GM12872 (cell line): ENCODE data around the gene PCBD1.

Experiments used
- TF ChIP-seq, protein P1 (sequence below): IDR thresholded peaks from 3 replicates; pipeline ENCODE4 v1.5.1; 2011; ENCODE audit warnings: low read depth, mild to moderate bottlenecking, low read length, moderate library complexity; ENCODE audit not compliant: insufficient read depth

The PCBD1 gene

DNA sequence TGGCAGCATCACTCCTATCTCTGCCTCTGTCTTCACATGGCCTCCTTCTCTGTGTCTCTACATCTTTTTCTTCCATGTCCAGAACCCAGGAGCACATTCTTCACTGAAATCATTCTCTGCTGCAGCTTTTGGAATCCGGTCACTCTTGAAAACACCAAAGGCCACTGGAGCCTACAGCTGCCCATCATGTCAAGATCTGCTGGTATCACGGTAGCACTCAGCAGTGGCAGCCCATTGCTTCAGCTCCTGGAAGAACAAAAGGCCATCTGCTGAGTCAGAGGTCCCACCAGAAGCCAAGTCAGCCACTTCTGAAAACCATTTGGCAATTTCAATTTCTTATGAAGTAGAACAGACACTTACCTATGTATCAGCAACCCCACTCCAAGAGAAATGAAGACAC is 6.1 kb upstream of the PCBD1 start:
- TF ChIP-seq, protein P1, sequence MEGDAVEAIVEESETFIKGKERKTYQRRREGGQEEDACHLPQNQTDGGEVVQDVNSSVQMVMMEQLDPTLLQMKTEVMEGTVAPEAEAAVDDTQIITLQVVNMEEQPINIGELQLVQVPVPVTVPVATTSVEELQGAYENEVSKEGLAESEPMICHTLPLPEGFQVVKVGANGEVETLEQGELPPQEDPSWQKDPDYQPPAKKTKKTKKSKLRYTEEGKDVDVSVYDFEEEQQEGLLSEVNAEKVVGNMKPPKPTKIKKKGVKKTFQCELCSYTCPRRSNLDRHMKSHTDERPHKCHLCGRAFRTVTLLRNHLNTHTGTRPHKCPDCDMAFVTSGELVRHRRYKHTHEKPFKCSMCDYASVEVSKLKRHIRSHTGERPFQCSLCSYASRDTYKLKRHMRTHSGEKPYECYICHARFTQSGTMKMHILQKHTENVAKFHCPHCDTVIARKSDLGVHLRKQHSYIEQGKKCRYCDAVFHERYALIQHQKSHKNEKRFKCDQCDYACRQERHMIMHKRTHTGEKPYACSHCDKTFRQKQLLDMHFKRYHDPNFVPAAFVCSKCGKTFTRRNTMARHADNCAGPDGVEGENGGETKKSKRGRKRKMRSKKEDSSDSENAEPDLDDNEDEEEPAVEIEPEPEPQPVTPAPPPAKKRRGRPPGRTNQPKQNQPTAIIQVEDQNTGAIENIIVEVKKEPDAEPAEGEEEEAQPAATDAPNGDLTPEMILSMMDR = no peak

DNA sequence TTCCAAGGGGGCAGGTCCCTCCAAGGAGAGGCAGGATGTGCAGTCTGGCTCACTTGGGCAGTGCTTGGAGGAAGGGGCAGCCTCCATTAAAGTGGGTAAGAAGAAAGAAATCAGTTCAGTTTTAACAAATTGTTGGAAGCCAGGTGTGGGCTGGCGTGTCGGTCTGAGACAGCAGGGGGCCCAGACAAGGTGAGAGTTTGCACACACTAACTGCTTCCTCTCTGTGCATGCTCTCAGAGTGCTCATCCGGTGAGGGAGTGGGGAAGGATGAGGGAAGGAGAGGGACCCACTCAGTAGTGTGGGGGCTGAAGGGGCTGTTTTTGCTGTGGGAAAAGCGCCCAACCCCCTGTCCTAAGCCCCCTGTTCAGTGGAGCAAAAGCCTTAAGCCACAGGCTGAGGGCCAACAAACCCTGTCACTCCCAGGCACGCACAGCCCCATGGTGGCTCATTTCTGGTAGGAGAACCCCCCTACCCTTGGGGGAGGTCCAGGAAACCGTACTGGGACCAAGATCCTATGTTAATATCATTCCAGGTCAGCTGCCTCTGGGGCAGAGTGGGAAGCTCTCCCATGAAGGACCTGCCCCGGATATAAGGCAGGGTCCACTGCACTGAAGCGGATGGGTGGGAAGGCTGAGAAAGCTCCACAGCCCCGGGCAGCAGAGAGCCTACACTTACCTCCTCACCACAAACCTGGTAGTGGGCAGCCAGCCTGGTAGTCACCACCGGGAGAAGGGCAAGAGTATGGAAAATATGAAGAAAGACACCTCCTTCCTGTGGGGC is 5.1 kb upstream of the PCBD1 start:
- TF ChIP-seq, protein P1 = 0 out of 3 replicates have a peak, but pooled peaks have one; percentile 15

DNA sequence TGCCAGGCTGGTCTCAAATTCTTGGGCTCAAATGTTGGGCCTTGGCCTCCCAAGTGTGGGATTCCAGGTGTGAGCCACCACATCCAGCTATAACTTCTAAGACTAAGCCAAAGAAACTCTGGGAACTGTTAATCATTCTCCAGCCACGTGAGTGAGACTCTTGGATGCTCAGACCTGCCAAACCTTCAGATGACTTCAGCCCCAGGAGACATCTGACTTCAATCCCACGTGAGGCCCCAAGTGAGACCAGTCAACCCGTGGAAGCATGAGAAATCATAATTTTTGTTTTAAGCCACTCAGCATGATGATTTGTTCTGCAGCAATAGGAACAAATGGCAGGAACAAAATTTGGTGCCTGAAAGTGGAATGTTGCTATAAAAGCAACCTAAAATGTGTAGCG is 4.3 kb upstream of the PCBD1 start:
- TF ChIP-seq, protein P1 = no peak

DNA sequence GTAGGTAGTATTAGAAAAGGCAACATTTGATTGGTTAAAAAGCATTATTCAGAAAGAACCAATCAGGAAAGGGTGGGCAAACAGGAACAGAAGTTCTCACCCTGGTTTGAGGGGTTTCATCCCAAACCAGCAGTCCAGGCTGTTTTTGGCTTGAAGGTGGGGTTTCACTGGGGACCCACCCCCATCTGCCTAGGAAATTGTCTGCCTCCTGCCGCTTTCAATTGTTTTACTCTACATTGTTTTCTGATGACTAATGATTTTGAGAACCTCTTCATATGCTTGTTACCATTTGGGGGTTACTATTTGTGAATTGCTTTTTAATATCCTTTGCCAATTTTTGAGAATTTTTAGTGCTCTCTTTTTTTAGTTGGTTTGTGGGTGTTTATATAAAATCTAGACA is 3.3 kb upstream of the PCBD1 start:
- TF ChIP-seq, protein P1 = no peak

DNA sequence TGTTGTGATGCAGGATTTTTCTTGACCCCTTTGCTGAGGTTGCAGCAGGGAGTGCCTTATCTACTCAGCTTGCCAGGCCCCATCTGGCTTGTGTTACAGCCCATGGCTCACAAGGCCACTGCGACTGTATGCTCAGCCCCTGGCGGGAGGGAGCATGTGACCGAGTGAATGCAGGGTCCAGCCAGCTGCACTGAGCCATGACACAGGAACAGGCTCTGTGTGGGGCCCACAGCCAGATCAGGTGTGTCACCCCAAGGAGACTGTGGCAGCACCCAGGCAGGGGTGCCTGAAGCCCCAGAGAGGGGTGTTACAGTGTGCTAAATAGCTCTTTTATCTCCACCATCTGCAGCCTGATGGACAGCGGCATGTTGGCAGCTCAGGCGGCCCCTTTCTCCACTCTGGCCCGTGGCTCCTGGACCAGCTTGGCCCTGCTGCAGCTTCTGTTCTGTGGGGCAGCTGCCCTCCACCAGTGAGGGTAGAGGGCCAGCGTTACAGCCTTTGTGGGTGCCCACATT is 2.6 kb upstream of the PCBD1 start:
- TF ChIP-seq, protein P1 = no peak

DNA sequence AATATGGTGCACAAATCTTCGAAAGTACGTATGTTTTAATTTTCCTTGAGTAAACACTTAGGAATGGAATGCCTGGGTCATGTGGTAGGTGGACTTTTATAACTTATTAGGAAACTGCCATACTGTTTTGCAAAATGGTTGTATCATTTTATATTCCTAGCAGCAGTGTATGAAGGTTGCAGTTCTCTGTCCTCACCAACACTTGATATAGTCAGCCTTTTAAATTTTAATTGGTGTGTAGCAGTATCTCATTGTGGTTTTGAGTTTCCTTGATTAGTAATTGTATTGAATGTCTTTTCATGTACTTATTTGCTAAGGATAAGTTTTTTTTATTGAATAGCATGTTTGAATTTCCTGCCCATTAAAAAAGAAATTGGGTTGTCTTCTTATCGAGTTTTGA is 926 bp upstream of the PCBD1 start:
- TF ChIP-seq, protein P1 = no peak

DNA sequence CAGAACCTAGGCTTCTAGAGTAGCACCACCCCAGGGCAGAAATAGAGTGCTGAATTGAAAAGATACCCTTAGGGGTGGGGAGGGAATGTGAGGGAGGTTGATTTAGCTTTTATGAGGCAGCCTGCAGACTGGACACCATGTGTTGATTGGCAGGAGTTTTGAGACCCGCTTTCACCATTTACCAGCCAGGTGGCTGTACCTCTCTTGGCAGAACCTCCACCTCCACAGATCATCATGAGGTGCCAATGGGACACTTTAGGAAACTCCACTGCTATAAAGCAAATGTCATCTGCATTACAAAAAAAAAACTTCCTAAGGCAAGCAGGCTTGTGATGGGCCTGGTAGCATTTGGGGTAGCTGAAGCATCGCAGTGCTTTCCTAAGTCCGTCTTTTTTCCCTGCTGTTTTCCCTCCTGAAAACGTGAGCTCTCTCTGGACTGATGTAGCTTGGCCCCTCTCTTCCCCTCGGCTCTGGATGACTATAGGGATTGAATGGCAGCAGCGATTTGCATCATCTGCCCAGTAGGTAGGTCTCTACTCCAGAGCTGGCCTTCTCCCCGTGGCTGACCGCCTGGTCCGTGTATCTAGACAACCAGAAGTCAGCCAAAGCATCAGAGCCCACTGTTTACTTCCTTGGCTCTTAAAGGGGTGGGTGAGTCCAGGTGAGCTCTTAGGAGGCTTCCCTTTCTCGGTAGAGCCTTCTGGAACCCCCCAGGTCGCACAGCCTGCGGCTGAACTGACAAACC is 1.3 kb downstream of the PCBD1 start:
- TF ChIP-seq, protein P1 = no peak
